Measurements from ENCODE around the gene MAEA.

The MAEA gene

DNA sequence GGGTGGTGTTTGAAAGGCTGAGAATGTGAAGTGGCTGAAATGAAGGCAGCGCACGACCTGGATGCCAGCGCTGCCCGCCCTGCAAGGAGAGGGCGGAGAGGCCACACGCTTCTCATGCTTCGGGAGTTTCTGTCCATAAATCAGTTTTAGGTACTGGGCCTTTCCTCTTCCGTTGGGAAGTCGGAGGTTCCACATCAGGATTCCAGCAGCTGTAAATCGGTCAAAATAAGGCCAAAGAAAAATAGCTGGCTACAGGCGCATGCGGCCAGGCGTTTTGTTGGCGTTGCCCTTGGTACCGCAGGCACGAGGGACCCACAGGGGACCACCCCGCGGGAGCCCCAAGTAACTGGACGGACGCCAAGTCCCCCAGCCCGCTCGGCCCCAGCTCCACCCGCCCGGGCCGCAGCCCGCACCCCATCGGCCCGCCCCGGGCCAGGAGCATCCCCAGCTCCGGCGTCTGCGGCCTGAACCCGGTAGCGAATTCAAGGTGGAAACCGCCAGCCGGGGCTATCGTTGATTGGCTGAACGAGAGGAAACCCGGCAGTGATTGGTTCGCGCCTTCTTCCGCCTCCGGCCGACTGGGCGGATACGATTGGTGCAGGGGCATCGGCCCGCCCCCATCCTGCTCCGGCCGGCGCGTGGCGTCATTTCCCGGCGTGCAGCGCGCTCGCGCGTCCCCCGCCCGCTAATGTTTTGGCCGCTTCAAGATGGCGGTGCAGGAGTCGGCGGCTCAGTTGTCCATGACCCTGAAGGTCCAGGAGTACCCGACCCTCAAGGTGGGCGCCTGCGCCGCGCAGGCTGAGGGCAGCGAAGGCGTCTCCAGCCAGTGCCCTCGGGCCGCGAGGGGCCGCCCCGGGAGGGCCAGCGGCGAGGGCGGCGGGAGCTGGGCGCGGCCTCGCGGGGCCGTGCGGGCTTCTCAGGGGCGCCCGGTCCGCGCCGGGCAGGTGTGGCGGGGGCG lies at the start of gene MAEA:
MAEA (plus strand) TSS at position 685 of the 958 bp plus-strand sequence; CDS start at position 708, 23 bp downstream.
- peak; percentile 97 for DNase-seq (ENCODE audit: low spot score)

- no peak for DNase-seq (ENCODE audit: low spot score)
These were observed 49.8 kb upstream of the MAEA start for GRCh38 chr4:1239950-1240307.

DNA sequence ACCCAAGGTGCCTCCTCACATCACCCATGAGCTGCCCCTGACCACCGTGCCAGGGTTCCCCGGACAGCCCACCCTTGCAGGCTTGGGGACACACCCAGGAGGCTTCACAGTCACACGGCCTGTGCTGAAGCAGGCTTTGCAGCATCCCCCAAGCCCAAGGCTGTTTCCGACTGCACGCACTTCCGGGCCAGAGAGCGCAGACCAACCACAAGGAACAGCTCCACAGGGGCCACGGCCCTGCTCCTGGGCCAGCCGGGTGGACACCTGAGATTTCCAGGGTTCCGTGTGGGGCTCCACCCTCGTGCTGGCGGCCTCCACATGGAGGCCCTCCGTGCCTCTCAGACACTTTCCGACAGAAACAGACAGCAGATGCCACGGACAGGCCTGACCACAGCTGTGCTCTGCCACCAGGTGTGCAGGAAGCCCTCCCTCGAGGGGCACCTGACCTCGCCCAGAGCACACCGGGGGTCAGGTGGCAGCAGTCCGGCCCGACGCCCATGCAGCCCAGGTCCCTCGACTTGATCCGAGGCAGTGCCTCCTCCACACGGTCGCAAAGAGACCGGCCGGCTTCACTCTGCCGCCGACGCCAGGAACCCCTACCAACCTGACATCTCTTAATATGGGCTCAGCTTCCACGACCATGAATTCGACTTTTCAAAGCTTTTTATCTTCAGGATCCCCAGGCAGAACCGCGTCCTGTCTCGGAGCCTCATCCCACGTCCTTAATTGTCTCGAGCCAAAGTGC lies 48.8 kb upstream of the MAEA start:
- DNase-seq (ENCODE audit: low spot score): no peak

GRCh38 chr4:1241466-1241935 lies 48.2 kb upstream of the MAEA start:
- DNase-seq (ENCODE audit: low spot score): no peak

DNA sequence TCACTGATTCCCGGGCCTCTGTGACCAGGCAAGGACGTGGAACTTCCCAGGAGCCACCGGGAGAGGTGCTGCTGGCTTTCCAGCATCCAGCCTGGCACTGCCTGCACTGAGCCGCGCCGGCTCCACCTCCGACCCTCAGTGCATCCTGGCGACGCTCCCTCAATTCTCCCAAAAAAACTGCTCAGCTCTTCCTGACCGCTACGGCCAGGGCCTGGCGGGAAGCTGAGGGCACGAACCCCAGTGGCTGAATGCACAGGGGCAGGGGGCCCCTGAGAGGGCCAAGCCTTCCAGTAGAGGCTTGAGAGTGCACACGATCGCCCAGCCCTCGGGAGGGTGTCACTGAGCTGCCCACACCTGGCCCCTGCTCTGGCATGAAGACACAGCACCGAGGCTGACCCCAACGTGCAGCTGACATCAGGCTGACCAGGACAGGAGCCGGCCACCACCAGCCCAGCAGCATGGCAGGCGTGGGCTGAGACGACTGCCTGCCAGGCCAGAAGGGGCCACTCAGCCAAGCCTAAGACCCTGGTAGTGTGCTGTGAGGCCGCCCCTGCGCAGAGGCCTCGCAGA lies 47.7 kb upstream of the MAEA start:
- DNase-seq (ENCODE audit: low spot score): no peak

DNA sequence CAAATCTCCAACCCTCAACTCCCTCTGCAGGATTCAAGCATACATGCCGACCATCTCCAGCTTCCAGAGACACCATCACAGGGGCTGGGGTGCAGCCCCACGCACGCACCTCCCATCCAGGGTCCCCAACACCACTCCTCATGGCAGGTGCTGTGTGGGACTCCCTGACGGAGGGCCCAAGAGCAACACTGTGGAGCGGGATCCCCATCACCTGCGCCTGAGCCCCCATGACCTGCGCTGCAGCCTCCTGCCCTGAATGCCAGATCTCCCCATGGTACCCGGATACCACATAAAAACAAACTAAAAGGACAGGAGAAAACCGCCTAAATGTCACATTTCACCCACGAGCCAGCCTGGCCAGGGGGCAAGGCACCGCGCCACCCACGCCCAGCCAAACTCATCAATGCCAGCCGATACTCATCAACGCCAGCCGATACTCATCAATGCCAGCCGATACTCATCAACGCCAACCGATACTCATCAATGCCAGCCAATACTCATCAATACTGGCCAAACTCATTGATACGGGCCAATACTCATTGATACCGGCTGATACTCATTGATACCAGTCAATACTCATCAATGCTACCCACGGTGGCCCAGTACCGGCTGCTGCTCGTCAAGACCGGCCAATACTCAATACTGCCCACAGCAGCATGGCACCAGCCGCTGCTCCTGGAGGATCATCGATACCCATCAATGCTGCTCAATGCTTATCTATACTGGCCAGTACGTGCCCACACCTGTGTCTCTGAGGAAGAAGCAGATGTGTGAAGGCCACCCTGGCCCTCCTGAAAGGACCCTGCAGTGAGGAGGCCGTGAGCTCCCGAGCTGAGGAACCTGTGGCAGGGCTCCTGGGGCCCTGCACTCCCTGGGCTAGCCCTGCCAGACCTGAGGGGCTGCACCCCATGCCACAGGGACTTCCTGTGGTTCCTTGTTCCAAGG lies 46.9 kb upstream of the MAEA start:
- no peak for DNase-seq (ENCODE audit: low spot score)

- no peak for DNase-seq (ENCODE audit: low spot score)
These were observed 46.1 kb upstream of the MAEA start for GRCh38 chr4:1243451-1244080.

DNA sequence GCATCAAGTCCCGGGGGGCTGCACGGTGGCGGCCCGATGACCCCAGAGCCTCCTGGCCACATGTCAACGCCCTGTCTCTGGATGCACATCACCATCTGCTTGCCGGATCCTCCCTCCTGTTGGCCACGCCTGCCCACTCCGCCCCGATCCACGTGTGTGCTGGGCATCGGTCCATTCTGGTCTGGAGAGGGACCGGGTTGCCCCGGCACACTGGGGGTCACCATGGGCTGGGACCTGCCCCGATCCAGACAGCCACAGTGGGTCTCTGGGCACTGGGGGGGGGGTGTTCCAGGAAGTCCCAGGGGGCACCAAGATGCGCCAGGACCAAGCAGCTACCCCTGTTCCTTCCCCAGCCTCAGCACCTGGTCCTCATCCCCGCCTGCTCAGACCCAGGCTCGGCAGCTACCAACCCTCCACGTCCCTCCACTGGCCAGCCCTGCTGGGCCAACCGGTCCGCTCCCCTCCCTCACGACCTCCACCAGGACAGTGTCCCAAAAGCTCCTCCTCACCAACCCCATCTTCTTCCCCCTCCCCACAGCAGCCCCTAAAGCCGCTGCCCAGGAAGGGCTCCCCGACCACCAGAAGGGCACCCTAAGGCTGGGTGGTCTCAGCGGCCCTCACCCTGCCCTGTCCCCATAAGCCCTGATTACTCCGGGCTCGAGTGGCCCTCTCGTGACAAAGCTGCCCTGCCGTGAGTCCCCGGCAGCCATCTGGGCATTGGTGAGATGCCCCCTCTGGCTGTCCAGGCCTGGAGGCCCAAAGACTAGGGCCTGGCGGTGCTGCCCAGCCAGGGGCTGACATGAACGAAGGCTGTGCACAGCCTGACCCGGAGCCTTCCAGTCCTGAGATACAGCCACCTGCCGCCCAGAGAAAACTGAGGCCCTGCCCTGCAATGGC lies 45.4 kb upstream of the MAEA start:
- no peak for DNase-seq (ENCODE audit: low spot score)

- no peak for DNase-seq (ENCODE audit: low spot score)
These were observed 44.7 kb upstream of the MAEA start for GRCh38 chr4:1244978-1245471.

- DNase-seq (ENCODE audit: low spot score): no peak
These were observed 44.1 kb upstream of the MAEA start for GRCh38 chr4:1245481-1246051.

DNA sequence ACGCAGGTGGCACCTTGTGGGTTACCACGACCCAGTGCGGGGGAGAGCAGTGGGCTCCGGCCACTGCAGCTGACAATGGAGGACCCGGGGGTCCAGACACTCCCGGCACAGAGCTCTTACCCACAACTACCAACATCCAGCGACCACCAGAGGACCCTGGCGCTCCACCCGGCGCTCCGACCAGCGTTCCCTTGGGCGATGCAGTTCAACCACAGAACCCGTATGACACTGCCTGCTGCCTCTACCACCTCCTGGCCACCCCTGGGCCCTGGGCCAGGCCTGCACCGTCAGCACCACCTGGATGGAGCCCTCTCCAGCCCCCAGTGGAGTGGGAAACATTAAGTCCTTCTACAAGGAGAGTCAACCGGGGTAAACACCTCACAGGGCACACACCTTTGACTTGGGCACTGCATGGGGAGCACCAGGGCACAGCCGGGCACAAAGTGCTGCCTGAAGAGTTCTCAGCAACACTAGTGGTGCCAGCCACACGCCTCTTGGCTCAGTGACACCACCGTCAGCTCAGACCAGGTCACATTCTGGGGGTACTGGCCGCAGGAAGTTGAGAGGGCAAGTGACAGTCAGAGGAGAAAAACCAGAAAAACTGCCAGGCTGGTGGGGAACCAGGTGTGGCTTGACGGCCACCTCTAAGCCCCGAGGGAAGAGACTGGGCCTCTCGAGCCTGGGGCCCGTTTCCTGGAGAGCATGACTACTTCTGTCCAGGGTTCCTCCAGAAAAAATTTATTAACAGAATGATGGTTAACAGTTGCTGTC lies 43.4 kb upstream of the MAEA start:
- DNase-seq (ENCODE audit: low spot score): no peak

- DNase-seq (ENCODE audit: low spot score): peak; percentile 9
These were observed 42.5 kb upstream of the MAEA start for GRCh38 chr4:1246901-1247863.

DNA sequence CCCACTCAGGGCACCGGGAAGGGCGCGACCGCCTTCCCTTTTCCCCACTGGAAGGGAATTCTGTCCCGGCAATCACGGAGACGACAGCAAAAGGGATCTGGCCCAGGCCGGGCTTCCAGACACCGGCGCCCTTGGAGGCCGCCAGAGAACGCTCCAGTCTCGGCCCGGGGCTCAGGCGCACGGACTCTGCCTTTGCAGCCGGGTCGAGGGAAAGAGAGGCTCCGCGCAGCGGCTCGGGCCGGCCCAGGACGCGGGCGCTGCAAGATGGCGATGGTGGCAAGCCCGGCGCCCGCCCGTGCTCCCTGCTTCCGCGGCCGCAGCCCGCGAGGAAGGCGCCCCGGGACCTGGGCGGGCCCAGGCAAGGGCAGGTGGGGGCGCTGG lies 41.8 kb upstream of the MAEA start:
- DNase-seq (ENCODE audit: low spot score): no peak

DNA sequence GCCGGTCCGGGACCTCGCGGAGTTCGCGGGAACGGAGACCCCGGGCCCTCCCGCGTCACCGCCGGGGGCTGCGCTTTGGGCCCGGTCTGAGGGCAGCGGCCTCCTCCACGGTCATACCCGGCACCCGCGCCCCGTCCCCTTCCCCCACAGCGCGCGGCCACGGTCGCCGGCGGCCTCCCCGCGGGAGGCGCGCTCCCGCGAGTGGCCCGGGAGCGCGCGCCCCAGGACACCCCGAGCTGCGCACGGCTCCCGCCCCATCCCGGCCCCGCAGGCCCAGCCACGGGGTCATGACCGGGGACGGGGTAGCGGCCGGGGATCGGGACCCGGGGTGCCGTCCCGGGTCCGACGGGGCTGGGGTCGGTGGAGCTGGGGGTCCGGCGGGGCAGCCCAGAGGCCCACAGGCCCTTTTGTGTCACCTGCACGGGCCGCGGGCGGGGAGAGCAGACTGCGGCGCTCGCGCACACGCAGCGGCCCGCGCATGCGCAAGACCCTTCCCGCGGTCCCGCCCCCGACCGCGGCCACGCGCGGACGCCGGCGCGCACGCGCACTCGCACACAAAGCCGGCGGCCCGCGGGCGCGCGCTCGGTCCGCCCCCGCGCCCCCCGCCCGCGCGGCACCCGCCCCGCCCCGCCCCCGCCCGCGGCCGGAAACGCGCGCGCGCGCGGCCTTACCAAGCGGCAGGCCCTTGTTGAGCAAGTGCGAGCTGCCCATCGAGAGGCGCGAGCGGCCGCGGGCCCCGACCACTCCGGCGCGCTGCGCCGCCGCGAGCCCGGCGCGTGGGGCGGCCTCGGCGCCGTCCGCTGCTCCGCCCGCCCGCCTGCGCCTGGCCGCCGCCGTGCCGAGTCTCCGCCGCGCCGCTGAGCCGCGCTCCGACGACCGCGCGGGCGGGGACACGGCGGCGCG lies 41.2 kb upstream of the MAEA start, which contains the start of gene CTBP1:
CTBP1 (minus strand) TSS at position 886 of the 903 bp plus-strand sequence. CDS start 7,799 bp downstream, outside the sequence.
- peak; percentile 90 for DNase-seq (ENCODE audit: low spot score)

GRCh38 chr4:1249148-1249730 lies 40.5 kb upstream of the MAEA start:
- peak; percentile 89 for DNase-seq (ENCODE audit: low spot score)

All from hematopoietic multipotent progenitor cell treated with erythropoietin and hydrocortisone succinate and interleukin-3 and kit ligand, for 15 days (in vitro differentiated cells).